ENCODE measurements around the gene ST8SIA4. TPM values are rescaled to one million over a fixed set of nuclear protein-coding genes. Genes with fewer than 3 reads are reported as not detected.

Gene ST8SIA4
- total and polyA plus RNA-seq, 12 donors: 0.70 to 12.9 (median 4.5) TPM

DNA sequence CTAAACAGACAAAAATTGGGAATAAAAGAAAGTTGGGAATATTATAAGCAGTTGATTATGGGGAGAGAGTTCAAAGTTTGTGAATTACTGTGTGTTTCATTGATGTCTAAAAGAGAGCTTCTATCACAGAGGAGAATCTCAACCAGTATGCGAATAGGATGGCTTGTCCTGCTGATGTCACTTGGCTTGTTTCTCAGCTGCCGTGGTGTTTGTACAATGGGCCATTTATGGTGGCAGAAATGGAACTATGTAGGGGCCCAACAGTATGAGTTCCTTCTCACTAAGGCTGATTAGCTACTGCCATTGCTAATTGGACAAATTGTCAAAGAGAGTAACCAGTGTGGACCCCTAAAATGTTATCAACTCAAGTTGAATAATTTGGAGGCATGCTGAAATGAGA is 103.9 kb downstream of the ST8SIA4 start:
- no peak for DNase-seq
- H3K4me1 ChIP-seq: no peaks in the 10 kb centered on the region
- no peak overlapping the region for H3K4me3 ChIP-seq
- H3K36me3 ChIP-seq: no peaks in the 10 kb centered on the region
- ATAC-seq: no peak
- no peak overlapping the region for H3K27ac ChIP-seq
- TF ChIP-seq, protein P1, sequence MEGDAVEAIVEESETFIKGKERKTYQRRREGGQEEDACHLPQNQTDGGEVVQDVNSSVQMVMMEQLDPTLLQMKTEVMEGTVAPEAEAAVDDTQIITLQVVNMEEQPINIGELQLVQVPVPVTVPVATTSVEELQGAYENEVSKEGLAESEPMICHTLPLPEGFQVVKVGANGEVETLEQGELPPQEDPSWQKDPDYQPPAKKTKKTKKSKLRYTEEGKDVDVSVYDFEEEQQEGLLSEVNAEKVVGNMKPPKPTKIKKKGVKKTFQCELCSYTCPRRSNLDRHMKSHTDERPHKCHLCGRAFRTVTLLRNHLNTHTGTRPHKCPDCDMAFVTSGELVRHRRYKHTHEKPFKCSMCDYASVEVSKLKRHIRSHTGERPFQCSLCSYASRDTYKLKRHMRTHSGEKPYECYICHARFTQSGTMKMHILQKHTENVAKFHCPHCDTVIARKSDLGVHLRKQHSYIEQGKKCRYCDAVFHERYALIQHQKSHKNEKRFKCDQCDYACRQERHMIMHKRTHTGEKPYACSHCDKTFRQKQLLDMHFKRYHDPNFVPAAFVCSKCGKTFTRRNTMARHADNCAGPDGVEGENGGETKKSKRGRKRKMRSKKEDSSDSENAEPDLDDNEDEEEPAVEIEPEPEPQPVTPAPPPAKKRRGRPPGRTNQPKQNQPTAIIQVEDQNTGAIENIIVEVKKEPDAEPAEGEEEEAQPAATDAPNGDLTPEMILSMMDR (IDR thresholded peaks at IDR 0.05): no peak
- H3K27me3 ChIP-seq: no peaks in the 10 kb centered on the region
- H3K9me3 ChIP-seq: peaks cover 0 to 27% (median 0%) of the 10 kb centered on the region in 11 donors
- intact Hi-C loops (cut with DNase I): no loop called here
- 69 to 95% methylated on average over 2 of the region's 2 CpGs for WGBS, 2 donors

DNA sequence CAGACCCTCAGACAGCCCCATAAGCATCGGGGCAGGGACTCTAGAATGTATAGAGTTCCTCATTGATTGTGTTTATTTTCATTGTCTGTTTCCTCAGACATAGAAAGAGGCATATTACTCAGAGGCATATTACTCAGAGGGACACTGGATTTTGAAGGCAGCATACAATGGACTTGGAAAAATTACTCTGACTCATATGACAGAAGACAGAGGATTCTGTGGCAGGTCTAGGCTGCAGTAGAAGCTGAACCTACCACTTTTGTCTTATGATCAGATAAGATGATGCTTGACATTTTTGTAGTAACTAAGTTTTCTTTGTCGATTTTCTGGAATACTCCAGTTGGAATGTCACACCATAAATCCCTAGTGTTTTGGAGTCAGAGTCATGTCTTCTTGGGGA is 105.2 kb downstream of the ST8SIA4 start:
- intact Hi-C loops (cut with DNase I): no loop called here
- Histone ChIP-seq H3K27ac (no peak overlapping the region), H3K36me3 (no peaks in the 10 kb centered on the region), H3K4me1 (no peaks in the 10 kb centered on the region), H3K4me3 (no peak overlapping the region), H3K27me3 (no peaks in the 10 kb centered on the region), H3K9me3 (peaks cover 0 to 28% (median 0%) of the 10 kb centered on the region in 11 donors)
- WGBS, 2 donors: 68 to 75% methylated on average over 2 of the region's 2 CpGs
- TF ChIP-seq, protein P1 (IDR thresholded peaks at IDR 0.05): no peak
- DNase-seq: no peak
- no peak for ATAC-seq

DNA sequence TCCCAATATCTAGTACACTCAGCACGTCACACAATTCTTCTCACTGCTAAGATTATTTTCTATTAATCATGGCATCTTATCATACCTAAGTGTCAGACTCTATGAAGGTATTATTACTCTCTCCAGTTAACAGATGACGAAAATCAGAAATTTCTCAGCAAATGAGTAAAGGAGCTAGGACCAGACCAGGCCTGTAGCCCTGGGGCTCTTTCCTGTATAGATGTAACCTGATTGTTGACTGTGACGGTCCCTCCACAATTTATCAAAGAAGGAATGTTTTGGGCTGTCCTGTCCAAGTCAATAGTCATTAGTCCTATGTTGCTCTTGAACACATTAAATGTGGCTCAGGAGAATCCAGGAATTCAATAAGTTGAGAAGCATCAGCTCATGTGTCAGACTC is 106.2 kb downstream of the ST8SIA4 start:
- Histone ChIP-seq H3K27ac (no peak overlapping the region), H3K36me3 (no peaks in the 10 kb centered on the region), H3K4me1 (no peaks in the 10 kb centered on the region), H3K4me3 (no peak overlapping the region), H3K9me3 (peaks cover 0 to 18% (median 0%) of the 10 kb centered on the region in 11 donors), H3K27me3 (no peaks in the 10 kb centered on the region)
- intact Hi-C loops (cut with DNase I): no loop called here
- TF ChIP-seq, protein P1 (IDR thresholded peaks at IDR 0.05): no peak
- no peak for ATAC-seq
- 82 to 87% methylated on average over 3 of the region's 3 CpGs for WGBS, 2 donors
- no peak for DNase-seq

DNA sequence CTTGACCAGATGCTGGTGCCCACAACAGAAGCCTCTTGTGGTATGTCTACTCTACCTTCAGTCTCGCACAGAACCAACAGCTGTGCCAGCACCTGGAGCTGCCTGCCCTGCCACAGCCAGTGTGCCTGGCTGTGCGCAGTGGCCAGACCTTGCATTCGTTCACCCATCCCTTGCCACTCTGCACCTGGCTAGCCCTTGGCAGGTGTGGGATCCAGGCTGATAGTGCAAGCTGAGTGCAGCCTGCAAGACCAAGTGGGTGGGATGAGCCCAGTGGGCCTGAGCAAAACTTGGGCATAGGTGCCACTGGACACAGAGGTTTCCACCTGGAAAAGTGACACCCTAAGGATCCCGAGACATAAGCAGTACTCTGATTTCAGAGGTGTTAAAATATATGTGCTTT is 108.2 kb downstream of the ST8SIA4 start:
- ATAC-seq: no peak
- DNase-seq: no peak
- peaks cover 0 to 10% (median 0%) of the 10 kb centered on the region in 9 donors for H3K4me1 ChIP-seq
- TF ChIP-seq, protein P1 (IDR thresholded peaks at IDR 0.05): no peak
- H3K27ac ChIP-seq: no peak overlapping the region
- H3K27me3 ChIP-seq: no peaks in the 10 kb centered on the region
- H3K9me3 ChIP-seq: peaks cover 0 to 18% (median 0%) of the 10 kb centered on the region in 11 donors
- no peaks in the 10 kb centered on the region for H3K36me3 ChIP-seq
- no peak overlapping the region for H3K4me3 ChIP-seq
- intact Hi-C loops (cut with DNase I): loop anchor here in 1 of 10 donors (5.0 kb wide), 1 partner anchor 107 kb away; the partner anchor contains the start of gene ST8SIA4
- WGBS, 2 donors: 95 to 98% methylated on average over 4 of the region's 4 CpGs
